Lung (tissue), 12 donors: Measurements from ENCODE around the gene KCNMA1. TPM values are rescaled to one million over a fixed set of nuclear protein-coding genes. Genes with fewer than 3 reads are reported as not detected.
A peak's percentile ranks its signal among the peaks of the same experiment; 100 is the strongest.

Experiments
- ATAC-seq: fragments of 200-7000 bp; cut with Tn5 transposase; one replicate; pipeline ENCODE4 v1.9.1; 2020; ENCODE audit warnings: moderate number of reproducible peaks; ENCODE audit not compliant: insufficient read depth, low FRiP score
- DNase-seq, 3 donors: peaks; one replicate each; pipeline ENCODE4 v3.0.0-alpha.2; 2013 to 2017
- H3K27ac ChIP-seq, 2 donors: one replicate each; pipeline ENCODE4 v1.5.1; 2013; ENCODE audit warnings: mild to moderate bottlenecking in 2 of 2, moderate library complexity in 2 of 2, control low read depth in 1 of 2, inconsistent platforms in 1 of 2, low read depth in 1 of 2, low read length in 1 of 2
- H3K27me3 ChIP-seq, 3 donors: one replicate each; pipeline ENCODE4 v1.5.1; 2013; ENCODE audit warnings: low read length in 2 of 3; ENCODE audit not compliant: control insufficient read depth in 3 of 3, insufficient read depth in 3 of 3
- H3K36me3 ChIP-seq, 4 donors: one replicate each; pipeline ENCODE4 v1.5.1; 2013; ENCODE audit warnings: low read length in 4 of 4, mild to moderate bottlenecking in 1 of 4, moderate library complexity in 1 of 4; ENCODE audit not compliant: control insufficient read depth in 4 of 4, insufficient read depth in 4 of 4
- H3K4me1 ChIP-seq, 5 donors: one replicate each; pipeline ENCODE4 v1.5.1; 2013; ENCODE audit warnings: low read length in 5 of 5, mild to moderate bottlenecking in 2 of 5, moderate library complexity in 1 of 5; ENCODE audit not compliant: control insufficient read depth in 5 of 5, insufficient read depth in 5 of 5
- H3K4me3 ChIP-seq: one replicate; pipeline ENCODE4 v1.5.1; 2013; ENCODE audit warnings: mild to moderate bottlenecking, control low read depth, moderate library complexity
- H3K9ac ChIP-seq, 2 donors: one replicate each; pipeline ENCODE4 v1.5.1; 2013; ENCODE audit warnings: low read length in 2 of 2, control low read depth in 1 of 2; ENCODE audit not compliant: insufficient read depth in 1 of 2
- H3K9me3 ChIP-seq, 4 donors: one replicate each; pipeline ENCODE4 v1.5.1; 2013; ENCODE audit warnings: low read length in 3 of 4, mild to moderate bottlenecking in 1 of 4, moderate library complexity in 1 of 4; ENCODE audit not compliant: control insufficient read depth in 4 of 4, insufficient read depth in 3 of 4
- WGBS, 2 donors: extraction: QIAGEN DNeasy Blood & Tissue Kit; methylation state at CpG; one replicate each; pipeline ENCODE4 v1.1.7; 2013; 5-methylcytosine and 5-hydroxymethylcytosine counted together
- polyA plus RNA-seq, 2 donors: library from polyadenylated mRNA; stranded (reverse); fragments of 200-250 nt; gene quantifications; one replicate each; pipeline ENCODE4 v1.2.1, GENCODE V29; 2013
- total RNA-seq, 2 donors: library from RNA; depleted of rRNA in 1 of 2; stranded (reverse); fragments of >200 nt in 1 of 2; gene quantifications; one replicate each; pipeline ENCODE4 v1.2.1, GENCODE V29; 2014 to 2021
- TF ChIP-seq, protein P1 (sequence below): IDR thresholded peaks from 2 replicates; pipeline ENCODE4 v1.5.1; 2012; ENCODE audit warnings: mild to moderate bottlenecking; ENCODE audit errors: control extremely low read depth, extremely low read depth
- donor health status: control.
- donor health status: control.
- donor health status: Bipolar disorder and iron deficiency.
- donor health status: healthy.
- donor health status: DM: yes; HTN: yes; CAD: no.

The KCNMA1 gene
- total and polyA plus RNA-seq, 4 donors, result 3.8 to 13.0 (median 5.5) TPM

DNA sequence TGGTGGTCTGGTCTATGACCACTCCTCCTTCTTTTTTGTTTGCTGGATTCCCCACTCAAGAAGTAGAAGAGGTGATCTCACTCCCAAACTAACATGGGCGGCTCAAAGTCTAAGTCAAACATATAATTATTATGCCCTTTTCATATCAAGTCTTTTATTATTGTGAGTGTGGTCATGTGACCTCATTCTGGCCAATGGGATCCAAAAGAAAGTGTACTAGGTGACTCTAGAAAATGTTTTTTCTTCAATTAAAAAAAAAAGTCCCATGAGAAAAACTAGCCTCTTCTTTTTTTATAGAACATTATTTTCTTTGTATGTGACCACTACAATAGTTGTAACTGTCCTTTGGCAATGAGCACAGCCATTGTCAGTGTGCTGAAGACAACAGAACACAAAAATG lies 772.7 kb downstream of the KCNMA1 start:
- no peak overlapping the region for H3K9ac ChIP-seq
- peaks cover 0 to 2% (median 0%) of the 10 kb centered on the region in 4 donors for H3K9me3 ChIP-seq
- H3K36me3 ChIP-seq, result no peaks in the 10 kb centered on the region
- DNase-seq, result no peak
- TF ChIP-seq, protein P1, sequence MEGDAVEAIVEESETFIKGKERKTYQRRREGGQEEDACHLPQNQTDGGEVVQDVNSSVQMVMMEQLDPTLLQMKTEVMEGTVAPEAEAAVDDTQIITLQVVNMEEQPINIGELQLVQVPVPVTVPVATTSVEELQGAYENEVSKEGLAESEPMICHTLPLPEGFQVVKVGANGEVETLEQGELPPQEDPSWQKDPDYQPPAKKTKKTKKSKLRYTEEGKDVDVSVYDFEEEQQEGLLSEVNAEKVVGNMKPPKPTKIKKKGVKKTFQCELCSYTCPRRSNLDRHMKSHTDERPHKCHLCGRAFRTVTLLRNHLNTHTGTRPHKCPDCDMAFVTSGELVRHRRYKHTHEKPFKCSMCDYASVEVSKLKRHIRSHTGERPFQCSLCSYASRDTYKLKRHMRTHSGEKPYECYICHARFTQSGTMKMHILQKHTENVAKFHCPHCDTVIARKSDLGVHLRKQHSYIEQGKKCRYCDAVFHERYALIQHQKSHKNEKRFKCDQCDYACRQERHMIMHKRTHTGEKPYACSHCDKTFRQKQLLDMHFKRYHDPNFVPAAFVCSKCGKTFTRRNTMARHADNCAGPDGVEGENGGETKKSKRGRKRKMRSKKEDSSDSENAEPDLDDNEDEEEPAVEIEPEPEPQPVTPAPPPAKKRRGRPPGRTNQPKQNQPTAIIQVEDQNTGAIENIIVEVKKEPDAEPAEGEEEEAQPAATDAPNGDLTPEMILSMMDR, result no peak
- ATAC-seq, result no peak
- no peak overlapping the region for H3K4me3 ChIP-seq
- H3K27me3 ChIP-seq, result no peaks in the 10 kb centered on the region
- peaks cover 0 to 8% (median 0%) of the 10 kb centered on the region in 5 donors for H3K4me1 ChIP-seq
- 90 to 93% methylated on average over 1 of the region's 1 CpG for WGBS, 2 donors
- H3K27ac ChIP-seq, result no peak overlapping the region

DNA sequence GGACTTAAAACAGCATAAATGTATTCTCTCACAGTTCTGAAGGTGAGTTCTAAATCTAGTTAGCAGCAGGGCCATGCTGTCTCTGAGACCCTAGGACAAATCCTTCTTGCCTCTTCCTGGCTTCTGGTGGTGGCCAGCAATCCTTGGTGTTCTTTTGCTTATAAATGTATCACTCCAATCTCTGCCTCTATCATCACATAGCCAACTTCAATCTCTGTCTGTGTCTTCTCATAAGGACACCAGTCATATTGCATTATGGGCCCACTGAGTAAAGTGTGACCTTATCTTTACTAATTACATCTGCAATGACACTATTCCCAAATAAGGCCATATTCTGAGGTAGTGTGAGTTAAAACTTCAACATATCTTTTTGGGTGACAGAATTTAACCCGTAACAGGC lies 778.9 kb downstream of the KCNMA1 start:
- 94 to 96% methylated on average over 1 of the region's 1 CpG for WGBS, 2 donors
- Histone ChIP-seq H3K4me1 (no peaks in the 10 kb centered on the region), H3K9ac (no peak overlapping the region), H3K27me3 (no peaks in the 10 kb centered on the region), H3K27ac (no peak overlapping the region), H3K4me3 (no peak overlapping the region), H3K36me3 (no peaks in the 10 kb centered on the region), H3K9me3 (no peaks in the 10 kb centered on the region)
- DNase-seq (no peak), ATAC-seq (no peak)
- TF ChIP-seq, protein P1, result no peak

GRCh38 chr10:76840802-76841201 lies 796.8 kb downstream of the KCNMA1 start:
- DNase-seq (no peak), ATAC-seq (no peak)
- 94% methylated on average over 8 of the region's 8 CpGs for WGBS, 2 donors
- Histone ChIP-seq H3K4me3 (no peak overlapping the region), H3K4me1 (no peaks in the 10 kb centered on the region), H3K27me3 (no peaks in the 10 kb centered on the region), H3K9me3 (peaks cover 0 to 2% (median 0%) of the 10 kb centered on the region in 4 donors), H3K36me3 (no peaks in the 10 kb centered on the region), H3K27ac (no peak overlapping the region), H3K9ac (no peak overlapping the region)
- TF ChIP-seq, protein P1, result no peak

DNA sequence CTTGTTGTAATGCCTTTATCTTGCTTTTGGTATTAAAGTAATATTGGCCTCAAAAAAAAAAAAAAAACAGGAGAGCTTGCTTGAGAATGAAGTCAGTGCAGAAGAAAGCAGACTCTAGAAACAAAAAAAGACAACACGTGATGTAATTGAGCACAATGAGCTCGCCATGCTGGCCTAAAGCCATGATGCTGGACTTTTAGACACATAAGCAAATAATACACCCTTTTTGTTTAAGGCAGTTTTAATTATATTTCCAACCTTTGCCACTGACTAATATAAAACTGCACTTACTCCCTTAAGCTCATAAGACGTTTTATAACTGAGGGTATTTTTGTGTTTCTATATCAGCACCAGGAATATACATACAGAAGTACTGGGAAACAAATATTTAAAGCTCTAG lies 798.3 kb downstream of the KCNMA1 start:
- no peak for ATAC-seq
- H3K27me3 ChIP-seq, result no peaks in the 10 kb centered on the region

More for the DNA sequence above, 798.3 kb downstream of the KCNMA1 start:
- peaks cover 0 to 2% (median 0%) of the 10 kb centered on the region in 4 donors for H3K9me3 ChIP-seq
- H3K9ac ChIP-seq, result no peak overlapping the region
- H3K4me1 ChIP-seq, result no peaks in the 10 kb centered on the region
- WGBS, 2 donors, result 49 to 71% methylated on average over 3 of the region's 3 CpGs
- TF ChIP-seq, protein P1, result no peak
- no peak overlapping the region for H3K4me3 ChIP-seq
- DNase-seq, result peak; percentile 23 to 72 (median 60)
- H3K36me3 ChIP-seq, result no peaks in the 10 kb centered on the region
- no peak overlapping the region for H3K27ac ChIP-seq
